ENCODE results near the gene PITPNM3. TPM values are rescaled to one million over a fixed set of nuclear protein-coding genes. Genes with fewer than 3 reads are reported as not detected.
"Not testable (repeated sequence)": the region's sequence is repeated elsewhere in the genome, so short reads cannot be mapped to it uniquely, and the experiment has no call there.

PITPNM3 gene
- polyA plus RNA-seq (2012; ENCODE audit: missing spikeins), result 0.68 TPM

DNA sequence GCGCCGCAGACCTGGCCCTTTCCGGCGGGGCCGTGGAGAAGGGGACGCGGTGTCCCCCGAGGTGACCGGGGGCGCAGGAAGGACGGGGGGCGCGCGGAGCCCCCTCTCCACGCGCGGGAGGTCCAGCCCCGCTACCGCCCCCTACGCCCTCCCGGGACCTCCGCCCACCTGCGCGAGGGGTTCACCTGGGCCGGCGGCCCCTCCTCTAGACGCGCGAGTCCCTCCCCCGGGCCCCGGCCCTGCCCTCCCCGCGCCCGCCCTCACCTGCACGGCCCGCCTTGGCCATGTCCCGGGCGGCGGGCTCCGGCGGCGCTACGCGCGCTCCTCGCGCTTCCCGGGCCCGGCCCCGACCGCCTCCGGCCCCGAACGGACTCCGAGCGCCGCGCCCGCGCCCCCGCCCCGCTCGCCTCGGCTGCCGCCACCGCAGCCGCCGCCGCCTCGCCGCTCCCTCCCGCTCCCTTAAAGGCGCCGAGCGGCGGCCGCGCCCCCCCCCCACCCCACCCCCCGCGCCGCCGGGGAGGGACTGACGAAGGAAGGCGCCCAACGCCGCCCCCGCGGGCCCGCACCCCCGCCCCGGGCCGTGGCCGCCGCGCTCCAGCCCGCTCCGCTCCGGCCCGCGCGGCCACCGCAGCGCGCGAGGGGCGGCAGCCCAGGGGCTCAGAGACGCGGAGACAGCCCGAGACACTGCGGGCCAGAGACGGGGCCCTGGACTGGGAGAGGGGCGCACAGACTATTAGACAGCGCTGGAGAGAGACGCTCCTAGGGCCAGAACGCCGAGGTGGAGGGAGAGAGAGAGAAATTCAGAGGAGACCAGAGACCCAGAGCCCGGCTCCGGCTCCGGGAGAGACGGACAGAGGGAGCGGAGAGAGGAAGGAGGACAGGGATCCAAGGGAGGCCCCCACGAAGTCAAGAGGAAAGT is at the start of gene PITPNM3:
Gene PITPNM3 (minus strand): TSS at position 435 of the 919 bp plus-strand sequence. CDS start 149 bp downstream, at position 286.
- FAIRE-seq (no peak), DNase-seq (ENCODE audit: insufficient read length) (no peak)
- TF ChIP-seq POLR2AphosphoS5 (IDR thresholded peaks at IDR 0.05; ENCODE audit: low read depth, low read length) (no peak), POLR2A (IDR thresholded peaks at IDR 0.05; ENCODE audit: low read depth, low read length) (no peak), TAF1 (IDR thresholded peaks at IDR 0.05; ENCODE audit: borderline replicate concordance, low read depth, low read length) (no peak)

GRCh38 chr17:6605142-6605541 is 48.8 kb upstream of the PITPNM3 start:
- TF ChIP-seq POLR2A (IDR thresholded peaks at IDR 0.05; ENCODE audit: low read depth, low read length) (no peak), POLR2AphosphoS5 (IDR thresholded peaks at IDR 0.05; ENCODE audit: low read depth, low read length) (no peak), TAF1 (IDR thresholded peaks at IDR 0.05; ENCODE audit: borderline replicate concordance, low read depth, low read length) (no peak)
- FAIRE-seq (no peak), DNase-seq (ENCODE audit: insufficient read length) (no peak)

DNA sequence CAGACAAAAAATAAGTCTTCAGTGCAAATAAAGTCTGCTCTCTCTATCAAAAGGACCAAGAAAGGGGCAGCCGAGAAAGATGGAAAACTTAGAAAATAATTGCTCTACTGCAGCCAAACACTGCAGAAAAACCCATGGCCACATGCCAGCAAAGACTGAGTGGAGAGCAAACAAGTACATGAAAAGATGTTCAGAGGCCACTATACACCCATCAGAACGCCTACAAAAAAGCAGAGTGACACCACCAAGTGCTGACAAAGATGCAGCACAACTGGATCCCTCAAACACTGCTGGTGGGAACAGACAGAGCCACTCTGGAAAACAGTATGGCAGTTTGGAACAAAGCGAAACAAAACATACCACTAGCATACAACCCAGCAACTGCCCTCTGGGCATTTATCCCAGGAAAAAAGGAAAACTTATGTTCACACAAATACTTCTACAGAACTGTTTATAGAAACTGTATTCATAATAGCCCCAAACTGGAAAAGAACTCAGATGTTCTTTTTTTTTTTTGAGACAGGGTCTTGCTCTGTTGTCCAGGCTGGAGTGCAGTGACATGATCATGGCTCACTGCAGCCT is 47.5 kb upstream of the PITPNM3 start:
- no peak for FAIRE-seq

DNA sequence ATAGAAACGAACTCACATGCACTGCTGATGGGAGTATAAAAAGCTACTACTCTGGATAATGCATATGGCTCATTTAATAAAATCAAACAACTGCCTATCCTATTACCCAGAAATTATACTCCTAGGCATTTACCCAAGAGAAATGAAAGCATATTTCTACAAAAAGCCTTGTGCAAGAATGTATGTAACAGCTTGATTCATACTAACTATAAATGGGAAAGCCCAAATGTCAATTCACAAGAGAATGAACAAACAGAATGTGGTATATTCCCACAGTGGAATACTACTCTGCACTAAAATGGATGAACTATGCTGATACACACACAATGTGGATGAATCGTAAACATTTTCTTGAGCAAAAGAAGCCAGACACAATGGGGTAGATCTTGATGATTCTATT is 45.8 kb upstream of the PITPNM3 start:
- FAIRE-seq, result no peak
- TF ChIP-seq POLR2AphosphoS5 (IDR thresholded peaks at IDR 0.05; ENCODE audit: low read depth, low read length) (no peak), TAF1 (IDR thresholded peaks at IDR 0.05; ENCODE audit: borderline replicate concordance, low read depth, low read length) (no peak), POLR2A (IDR thresholded peaks at IDR 0.05; ENCODE audit: low read depth, low read length) (no peak)
- DNase-seq (ENCODE audit: insufficient read length), result no peak

More for the DNA sequence above, 47.5 kb upstream of the PITPNM3 start:
- TF ChIP-seq POLR2AphosphoS5 (IDR thresholded peaks at IDR 0.05; ENCODE audit: low read depth, low read length), result no peak
- TF ChIP-seq TAF1 (IDR thresholded peaks at IDR 0.05; ENCODE audit: borderline replicate concordance, low read depth, low read length), result no peak
- no peak for TF ChIP-seq POLR2A (IDR thresholded peaks at IDR 0.05; ENCODE audit: low read depth, low read length)
- no peak for DNase-seq (ENCODE audit: insufficient read length)

GRCh38 chr17:6599364-6599763 is 43.0 kb upstream of the PITPNM3 start:
- DNase-seq (ENCODE audit: insufficient read length) (no peak), FAIRE-seq (no peak)
- TF ChIP-seq TAF1 (IDR thresholded peaks at IDR 0.05; ENCODE audit: borderline replicate concordance, low read depth, low read length), result no peak
- no peak for TF ChIP-seq POLR2AphosphoS5 (IDR thresholded peaks at IDR 0.05; ENCODE audit: low read depth, low read length)
- TF ChIP-seq POLR2A (IDR thresholded peaks at IDR 0.05; ENCODE audit: low read depth, low read length), result no peak

- DNase-seq (ENCODE audit: insufficient read length) (no peak), FAIRE-seq (no peak)
- TF ChIP-seq POLR2AphosphoS5 (IDR thresholded peaks at IDR 0.05; ENCODE audit: low read depth, low read length) (no peak), TAF1 (IDR thresholded peaks at IDR 0.05; ENCODE audit: borderline replicate concordance, low read depth, low read length) (no peak), POLR2A (IDR thresholded peaks at IDR 0.05; ENCODE audit: low read depth, low read length) (no peak)
These were observed 41.4 kb upstream of the PITPNM3 start for GRCh38 chr17:6597727-6598126.

- FAIRE-seq (no peak), DNase-seq (ENCODE audit: insufficient read length) (no peak)
- TF ChIP-seq POLR2AphosphoS5 (IDR thresholded peaks at IDR 0.05; ENCODE audit: low read depth, low read length), result no peak
- no peak for TF ChIP-seq POLR2A (IDR thresholded peaks at IDR 0.05; ENCODE audit: low read depth, low read length)
- TF ChIP-seq TAF1 (IDR thresholded peaks at IDR 0.05; ENCODE audit: borderline replicate concordance, low read depth, low read length), result no peak
These were observed 40.6 kb upstream of the PITPNM3 start for GRCh38 chr17:6596941-6597340.

DNA sequence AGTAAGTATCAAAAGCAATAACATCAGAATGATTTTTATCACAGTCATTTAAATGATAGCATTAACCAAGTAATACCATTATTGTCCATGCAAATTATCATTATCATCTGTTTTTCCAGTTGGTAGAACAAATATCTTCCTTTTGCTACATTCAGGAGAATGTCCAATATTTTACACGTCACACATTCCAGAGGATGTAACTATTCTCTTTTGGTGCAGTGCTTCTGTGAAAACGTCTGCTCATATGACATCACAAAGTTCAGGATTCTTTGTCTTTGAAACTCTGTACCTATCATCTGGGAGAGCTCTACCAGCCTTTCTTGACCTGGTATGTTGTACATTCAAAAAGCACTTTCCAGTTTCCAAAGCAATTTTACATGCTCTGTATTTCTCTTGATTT is 40.2 kb upstream of the PITPNM3 start:
- TF ChIP-seq TAF1 (IDR thresholded peaks at IDR 0.05; ENCODE audit: borderline replicate concordance, low read depth, low read length) (no peak), POLR2A (IDR thresholded peaks at IDR 0.05; ENCODE audit: low read depth, low read length) (no peak), POLR2AphosphoS5 (IDR thresholded peaks at IDR 0.05; ENCODE audit: low read depth, low read length) (no peak)
- DNase-seq (ENCODE audit: insufficient read length) (no peak), FAIRE-seq (no peak)

GRCh38 chr17:6596081-6596480 is 39.7 kb upstream of the PITPNM3 start:
- DNase-seq (ENCODE audit: insufficient read length), result no peak
- TF ChIP-seq POLR2AphosphoS5 (IDR thresholded peaks at IDR 0.05; ENCODE audit: low read depth, low read length), result no peak
- no peak for TF ChIP-seq TAF1 (IDR thresholded peaks at IDR 0.05; ENCODE audit: borderline replicate concordance, low read depth, low read length)
- no peak for TF ChIP-seq POLR2A (IDR thresholded peaks at IDR 0.05; ENCODE audit: low read depth, low read length)
- no peak for FAIRE-seq

DNA sequence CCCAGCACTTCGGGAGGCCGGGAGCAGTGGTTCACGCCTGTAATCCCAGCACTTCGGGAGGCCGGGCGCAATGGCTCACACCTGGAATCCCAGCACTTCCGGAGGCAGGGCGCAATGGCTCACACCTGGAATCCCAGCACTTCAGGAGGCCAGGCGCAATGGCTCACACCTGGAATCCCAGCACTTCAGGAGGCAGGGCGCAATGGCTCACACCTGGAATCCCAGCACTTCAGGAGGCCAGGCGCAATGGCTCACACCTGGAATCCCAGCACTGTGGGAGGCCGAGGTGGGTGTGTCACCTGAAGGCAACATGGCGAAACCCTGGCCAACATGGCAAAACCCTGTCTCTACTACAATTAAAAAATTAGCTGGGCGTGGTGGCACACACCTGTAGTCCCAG is 37.0 kb upstream of the PITPNM3 start:
- not testable (repeated sequence) for DNase-seq (ENCODE audit: insufficient read length); FAIRE-seq

GRCh38 chr17:6592173-6592572 is 35.8 kb upstream of the PITPNM3 start:
- TF ChIP-seq POLR2AphosphoS5 (IDR thresholded peaks at IDR 0.05; ENCODE audit: low read depth, low read length) (no peak), TAF1 (IDR thresholded peaks at IDR 0.05; ENCODE audit: borderline replicate concordance, low read depth, low read length) (no peak)
- DNase-seq (ENCODE audit: insufficient read length) (no peak), FAIRE-seq (no peak)

DNA sequence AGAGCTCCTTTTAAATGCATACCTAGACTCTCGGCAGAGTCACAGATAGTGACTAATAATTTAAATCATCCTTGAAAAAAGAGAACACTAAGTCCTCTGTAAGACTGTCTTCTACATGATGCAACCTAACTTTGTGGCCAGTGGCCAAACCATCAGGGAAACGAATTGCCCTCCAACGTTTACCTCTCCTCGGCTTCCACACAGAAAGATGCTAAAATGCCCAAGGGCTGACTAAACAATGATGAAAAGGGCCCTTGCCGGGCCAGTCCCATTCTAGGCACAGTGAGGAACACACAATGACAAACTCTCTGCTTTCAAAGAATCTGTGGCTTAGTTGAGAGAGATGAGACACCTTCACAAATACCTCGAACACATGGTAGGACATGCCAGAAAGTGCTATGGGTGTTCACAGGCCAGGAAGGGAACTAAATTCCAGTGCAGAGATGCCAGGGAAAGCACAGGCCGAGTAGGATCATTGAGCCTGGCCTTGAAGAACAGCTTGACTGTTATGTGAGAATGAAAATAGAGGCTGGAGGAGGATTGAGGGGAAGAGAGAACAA is 35.3 kb upstream of the PITPNM3 start:
- no peak for FAIRE-seq
- DNase-seq (ENCODE audit: insufficient read length), result no peak
- TF ChIP-seq TAF1 (IDR thresholded peaks at IDR 0.05; ENCODE audit: borderline replicate concordance, low read depth, low read length), result no peak
- TF ChIP-seq POLR2A (IDR thresholded peaks at IDR 0.05; ENCODE audit: low read depth, low read length), result no peak
- no peak for TF ChIP-seq POLR2AphosphoS5 (IDR thresholded peaks at IDR 0.05; ENCODE audit: low read depth, low read length)

Measured in GM12892 (cell line).